ENCODE data around the gene EIF4E2.

DNA sequence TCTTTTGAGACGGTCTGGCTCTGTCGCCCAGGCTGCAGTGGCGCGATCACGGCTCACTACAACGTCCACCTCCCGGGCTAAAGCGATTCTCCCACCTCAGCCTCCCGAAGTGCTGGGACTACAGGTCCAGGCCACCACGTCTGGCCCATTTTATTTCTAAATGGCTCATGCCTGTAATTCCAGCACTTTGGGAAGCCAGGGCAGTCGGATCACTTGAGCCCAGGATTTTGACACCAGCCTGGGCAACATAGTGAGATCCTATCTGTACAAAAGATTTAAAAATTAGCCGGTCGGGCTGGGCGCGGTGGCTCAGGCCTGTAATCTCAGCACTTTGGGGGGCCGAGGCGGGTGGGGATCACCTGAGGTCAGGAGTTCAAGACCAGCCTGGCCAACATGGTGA is 56.5 kb downstream of the EIF4E2 start:
- no peak for TF ChIP-seq ZNF263 (CRISPR knock-in tag; IDR thresholded peaks at IDR 0.05)
- no peak for TF ChIP-seq CHD4 (IDR thresholded peaks at IDR 0.05; ENCODE audit: borderline replicate concordance, low read length)
- TF ChIP-seq, protein P1, sequence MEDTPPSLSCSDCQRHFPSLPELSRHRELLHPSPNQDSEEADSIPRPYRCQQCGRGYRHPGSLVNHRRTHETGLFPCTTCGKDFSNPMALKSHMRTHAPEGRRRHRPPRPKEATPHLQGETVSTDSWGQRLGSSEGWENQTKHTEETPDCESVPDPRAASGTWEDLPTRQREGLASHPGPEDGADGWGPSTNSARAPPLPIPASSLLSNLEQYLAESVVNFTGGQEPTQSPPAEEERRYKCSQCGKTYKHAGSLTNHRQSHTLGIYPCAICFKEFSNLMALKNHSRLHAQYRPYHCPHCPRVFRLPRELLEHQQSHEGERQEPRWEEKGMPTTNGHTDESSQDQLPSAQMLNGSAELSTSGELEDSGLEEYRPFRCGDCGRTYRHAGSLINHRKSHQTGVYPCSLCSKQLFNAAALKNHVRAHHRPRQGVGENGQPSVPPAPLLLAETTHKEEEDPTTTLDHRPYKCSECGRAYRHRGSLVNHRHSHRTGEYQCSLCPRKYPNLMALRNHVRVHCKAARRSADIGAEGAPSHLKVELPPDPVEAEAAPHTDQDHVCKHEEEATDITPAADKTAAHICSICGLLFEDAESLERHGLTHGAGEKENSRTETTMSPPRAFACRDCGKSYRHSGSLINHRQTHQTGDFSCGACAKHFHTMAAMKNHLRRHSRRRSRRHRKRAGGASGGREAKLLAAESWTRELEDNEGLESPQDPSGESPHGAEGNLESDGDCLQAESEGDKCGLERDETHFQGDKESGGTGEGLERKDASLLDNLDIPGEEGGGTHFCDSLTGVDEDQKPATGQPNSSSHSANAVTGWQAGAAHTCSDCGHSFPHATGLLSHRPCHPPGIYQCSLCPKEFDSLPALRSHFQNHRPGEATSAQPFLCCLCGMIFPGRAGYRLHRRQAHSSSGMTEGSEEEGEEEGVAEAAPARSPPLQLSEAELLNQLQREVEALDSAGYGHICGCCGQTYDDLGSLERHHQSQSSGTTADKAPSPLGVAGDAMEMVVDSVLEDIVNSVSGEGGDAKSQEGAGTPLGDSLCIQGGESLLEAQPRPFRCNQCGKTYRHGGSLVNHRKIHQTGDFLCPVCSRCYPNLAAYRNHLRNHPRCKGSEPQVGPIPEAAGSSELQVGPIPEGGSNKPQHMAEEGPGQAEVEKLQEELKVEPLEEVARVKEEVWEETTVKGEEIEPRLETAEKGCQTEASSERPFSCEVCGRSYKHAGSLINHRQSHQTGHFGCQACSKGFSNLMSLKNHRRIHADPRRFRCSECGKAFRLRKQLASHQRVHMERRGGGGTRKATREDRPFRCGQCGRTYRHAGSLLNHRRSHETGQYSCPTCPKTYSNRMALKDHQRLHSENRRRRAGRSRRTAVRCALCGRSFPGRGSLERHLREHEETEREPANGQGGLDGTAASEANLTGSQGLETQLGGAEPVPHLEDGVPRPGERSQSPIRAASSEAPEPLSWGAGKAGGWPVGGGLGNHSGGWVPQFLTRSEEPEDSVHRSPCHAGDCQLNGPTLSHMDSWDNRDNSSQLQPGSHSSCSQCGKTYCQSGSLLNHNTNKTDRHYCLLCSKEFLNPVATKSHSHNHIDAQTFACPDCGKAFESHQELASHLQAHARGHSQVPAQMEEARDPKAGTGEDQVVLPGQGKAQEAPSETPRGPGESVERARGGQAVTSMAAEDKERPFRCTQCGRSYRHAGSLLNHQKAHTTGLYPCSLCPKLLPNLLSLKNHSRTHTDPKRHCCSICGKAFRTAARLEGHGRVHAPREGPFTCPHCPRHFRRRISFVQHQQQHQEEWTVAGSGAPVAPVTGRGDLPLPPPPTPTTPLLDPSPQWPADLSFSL (CRISPR knock-in tag; IDR thresholded peaks at IDR 0.05): no peak
- TF ChIP-seq PPARG (CRISPR knock-in tag; conservative IDR thresholded peaks at IDR 0.05): no peak
- no peak for TF ChIP-seq SMC3 (IDR thresholded peaks at IDR 0.05; ENCODE audit: low read length)
- no peak for TF ChIP-seq POLR2A (IDR thresholded peaks at IDR 0.05; ENCODE audit: insufficient read depth in 1 of 2, low read depth in 2 of 2, low read length in 2 of 2)
- TF ChIP-seq, protein P2, sequence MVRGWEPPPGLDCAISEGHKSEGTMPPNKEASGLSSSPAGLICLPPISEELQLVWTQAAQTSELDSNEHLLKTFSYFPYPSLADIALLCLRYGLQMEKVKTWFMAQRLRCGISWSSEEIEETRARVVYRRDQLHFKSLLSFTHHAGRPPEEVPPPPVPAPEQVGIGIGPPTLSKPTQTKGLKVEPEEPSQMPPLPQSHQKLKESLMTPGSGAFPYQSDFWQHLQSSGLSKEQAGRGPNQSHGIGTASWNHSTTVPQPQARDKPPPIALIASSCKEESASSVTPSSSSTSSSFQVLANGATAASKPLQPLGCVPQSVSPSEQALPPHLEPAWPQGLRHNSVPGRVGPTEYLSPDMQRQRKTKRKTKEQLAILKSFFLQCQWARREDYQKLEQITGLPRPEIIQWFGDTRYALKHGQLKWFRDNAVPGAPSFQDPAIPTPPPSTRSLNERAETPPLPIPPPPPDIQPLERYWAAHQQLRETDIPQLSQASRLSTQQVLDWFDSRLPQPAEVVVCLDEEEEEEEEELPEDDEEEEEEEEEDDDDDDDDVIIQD (CRISPR knock-in tag; IDR thresholded peaks at IDR 0.05; ENCODE audit: low read depth): no peak
- TF ChIP-seq ZNF550 (CRISPR knock-in tag; IDR thresholded peaks at IDR 0.05; ENCODE audit: borderline replicate concordance): no peak
- TF ChIP-seq YY1 (IDR thresholded peaks at IDR 0.05; ENCODE audit: insufficient read depth, insufficient replicate concordance, low read depth, low read length): no peak
- TF ChIP-seq PHF5A (CRISPR knock-in tag; IDR thresholded peaks at IDR 0.05; ENCODE audit: low read depth, unreplicated experiment): no peak
- TF ChIP-seq, protein P3, sequence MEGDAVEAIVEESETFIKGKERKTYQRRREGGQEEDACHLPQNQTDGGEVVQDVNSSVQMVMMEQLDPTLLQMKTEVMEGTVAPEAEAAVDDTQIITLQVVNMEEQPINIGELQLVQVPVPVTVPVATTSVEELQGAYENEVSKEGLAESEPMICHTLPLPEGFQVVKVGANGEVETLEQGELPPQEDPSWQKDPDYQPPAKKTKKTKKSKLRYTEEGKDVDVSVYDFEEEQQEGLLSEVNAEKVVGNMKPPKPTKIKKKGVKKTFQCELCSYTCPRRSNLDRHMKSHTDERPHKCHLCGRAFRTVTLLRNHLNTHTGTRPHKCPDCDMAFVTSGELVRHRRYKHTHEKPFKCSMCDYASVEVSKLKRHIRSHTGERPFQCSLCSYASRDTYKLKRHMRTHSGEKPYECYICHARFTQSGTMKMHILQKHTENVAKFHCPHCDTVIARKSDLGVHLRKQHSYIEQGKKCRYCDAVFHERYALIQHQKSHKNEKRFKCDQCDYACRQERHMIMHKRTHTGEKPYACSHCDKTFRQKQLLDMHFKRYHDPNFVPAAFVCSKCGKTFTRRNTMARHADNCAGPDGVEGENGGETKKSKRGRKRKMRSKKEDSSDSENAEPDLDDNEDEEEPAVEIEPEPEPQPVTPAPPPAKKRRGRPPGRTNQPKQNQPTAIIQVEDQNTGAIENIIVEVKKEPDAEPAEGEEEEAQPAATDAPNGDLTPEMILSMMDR (CRISPR knock-in tag; IDR thresholded peaks at IDR 0.05): no peak

All from HepG2 (cell line).